22Rv1 (cell line): ENCODE measurements around the gene GON4L.

Experiments used
- ZFX ChIP-seq: fragments of 450-650 bp; IDR thresholded peaks from 2 replicates; pipeline ENCODE4 v1.6.1; 2017; ENCODE audit warnings: antibody characterized with exemption, borderline replicate concordance
- TF ChIP-seq, protein P1 (sequence below): fragments of 450-650 bp; IDR thresholded peaks from 2 replicates; pipeline ENCODE4 v1.5.1; 2017; ENCODE audit warnings: mild to moderate bottlenecking

GRCh38 chr1:155898888-155899287 lies 41.9 kb upstream of the GON4L start:
- TF ChIP-seq, protein P1, sequence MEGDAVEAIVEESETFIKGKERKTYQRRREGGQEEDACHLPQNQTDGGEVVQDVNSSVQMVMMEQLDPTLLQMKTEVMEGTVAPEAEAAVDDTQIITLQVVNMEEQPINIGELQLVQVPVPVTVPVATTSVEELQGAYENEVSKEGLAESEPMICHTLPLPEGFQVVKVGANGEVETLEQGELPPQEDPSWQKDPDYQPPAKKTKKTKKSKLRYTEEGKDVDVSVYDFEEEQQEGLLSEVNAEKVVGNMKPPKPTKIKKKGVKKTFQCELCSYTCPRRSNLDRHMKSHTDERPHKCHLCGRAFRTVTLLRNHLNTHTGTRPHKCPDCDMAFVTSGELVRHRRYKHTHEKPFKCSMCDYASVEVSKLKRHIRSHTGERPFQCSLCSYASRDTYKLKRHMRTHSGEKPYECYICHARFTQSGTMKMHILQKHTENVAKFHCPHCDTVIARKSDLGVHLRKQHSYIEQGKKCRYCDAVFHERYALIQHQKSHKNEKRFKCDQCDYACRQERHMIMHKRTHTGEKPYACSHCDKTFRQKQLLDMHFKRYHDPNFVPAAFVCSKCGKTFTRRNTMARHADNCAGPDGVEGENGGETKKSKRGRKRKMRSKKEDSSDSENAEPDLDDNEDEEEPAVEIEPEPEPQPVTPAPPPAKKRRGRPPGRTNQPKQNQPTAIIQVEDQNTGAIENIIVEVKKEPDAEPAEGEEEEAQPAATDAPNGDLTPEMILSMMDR = no peak
- no peak for TF ChIP-seq ZFX
